Measurements from ENCODE around the gene ZCRB1. TPM values are rescaled to one million over a fixed set of nuclear protein-coding genes. Genes with fewer than 3 reads are reported as not detected.

Gene ZCRB1
- total RNA-seq, 1 experiment from 2014 or later: 71.5 TPM

DNA sequence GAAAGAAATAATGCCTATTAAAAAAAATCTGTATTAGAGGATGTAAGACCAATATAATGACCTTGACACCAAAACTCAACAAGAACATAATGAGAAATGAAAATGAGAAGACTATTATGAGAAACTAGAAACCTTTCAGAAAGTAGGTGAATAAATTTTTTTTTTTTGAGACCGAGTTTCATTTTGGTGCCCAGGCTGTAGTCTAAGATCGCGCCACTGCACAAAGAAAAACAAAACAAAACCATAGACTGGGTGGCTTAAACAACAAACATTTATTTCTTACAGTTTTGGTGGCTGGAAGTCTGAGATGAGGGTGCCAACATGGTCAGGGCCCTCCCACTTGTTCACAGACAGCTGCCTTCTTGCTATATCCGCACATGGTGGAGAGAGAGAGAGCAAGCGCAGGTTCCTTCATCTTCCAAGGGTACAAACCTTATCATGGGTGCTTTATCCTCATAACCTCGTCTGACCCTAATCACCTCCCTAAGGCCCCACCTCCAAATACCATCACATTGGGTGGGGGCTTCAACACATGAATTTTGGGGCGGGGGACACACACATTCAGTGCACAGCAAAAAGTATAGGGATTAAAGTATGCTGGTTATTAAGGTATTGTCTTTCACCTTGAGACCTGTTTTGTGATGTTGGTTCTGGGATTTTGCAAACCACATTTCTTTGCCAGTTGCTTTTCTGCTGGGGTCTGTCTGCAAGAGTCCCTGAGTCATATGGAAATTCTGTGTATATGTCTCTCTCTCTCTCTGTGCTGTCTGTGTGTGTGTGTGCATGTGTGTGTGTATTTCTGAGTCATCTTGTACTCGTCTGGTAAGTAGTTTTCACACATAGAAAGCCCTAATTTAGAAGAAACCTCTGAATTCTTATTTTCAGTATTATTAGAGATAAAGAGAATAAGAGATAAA is 26.2 kb downstream of the ZCRB1 start:
- Histone ChIP-seq H3K79me1 (ENCODE audit: insufficient read depth, low read depth, low read length, poor library complexity, severe bottlenecking) (no peaks in the 10 kb centered on the region), H3K14ac (ENCODE audit: insufficient read depth, low read length) (no peak overlapping the region), H3K56ac (ENCODE audit: insufficient read length, low read depth, low read length) (no peak overlapping the region), H3K79me2 (ENCODE audit: insufficient read depth, low read length) (no peaks in the 10 kb centered on the region), H3T11ph (ENCODE audit: low read length) (no peak overlapping the region), H2AK5ac (ENCODE audit: insufficient read length, low read length) (no peak overlapping the region), H2BK20ac (ENCODE audit: low read depth, low read length, poor library complexity, severe bottlenecking) (no peak overlapping the region), H3K27ac (ENCODE audit: insufficient read length, low read depth, low read length) (no peak overlapping the region), H3K18ac (ENCODE audit: insufficient read length, low read depth, low read length) (no peak overlapping the region), H4K91ac (ENCODE audit: insufficient read length, low read depth, low read length) (no peak overlapping the region), H3K9me3 (ENCODE audit: control insufficient read depth, low read depth, low read length) (no peaks in the 10 kb centered on the region), H2AFZ (ENCODE audit: low read length) (no peak overlapping the region), H4K5ac (ENCODE audit: insufficient read length, low read depth, low read length) (no peak overlapping the region), H3K4me2 (ENCODE audit: insufficient read depth, insufficient read length, low read length) (no peak overlapping the region), H2BK12ac (ENCODE audit: insufficient read length, low read depth, low read length) (no peak overlapping the region), H4K8ac (replicated peaks; ENCODE audit: insufficient read length, low read depth, low read length) (no peak overlapping the region), H3K23ac (ENCODE audit: insufficient read length, low read depth, low read length) (no peak overlapping the region), H2BK5ac (ENCODE audit: insufficient read length, low read length) (no peak overlapping the region), H3K27me3 (ENCODE audit: insufficient read depth, low read length) (no peaks in the 10 kb centered on the region), H2BK120ac (ENCODE audit: low read depth, low read length, poor library complexity, severe bottlenecking) (no peak overlapping the region), H2BK15ac (ENCODE audit: low read depth, low read length) (no peak overlapping the region), H4K20me1 (ENCODE audit: control insufficient read depth, insufficient read depth, insufficient read length) (no peaks in the 10 kb centered on the region), H3K23me2 (ENCODE audit: insufficient read length, low read depth, low read length, poor library complexity, severe bottlenecking) (no peaks in the 10 kb centered on the region), H3K4ac (ENCODE audit: low read depth, low read length) (no peak overlapping the region), H3K4me1 (ENCODE audit: insufficient read depth, low read length) (no peaks in the 10 kb centered on the region), H3K9ac (ENCODE audit: extremely low read depth, insufficient read length, low read length) (no peak overlapping the region)
- DNase-seq: no peak
- Mint-ChIP-seq H3K4me3 (no peak overlapping the region), H3K4me1 (no peaks in the 10 kb centered on the region), H3K9me3 (peaks cover 3 to 10% of the 10 kb centered on the region in 2 experiments; a peak in 2 of 5 replicates), H3K27me3 (ENCODE audit: low read depth) (no peaks in the 10 kb centered on the region; the same call in 1 of the 2 replicates), H3K27ac (peak overlapping the region in 1 of 3 experiments; percentile 46; a peak in 1 of 7 replicates), H3K36me3 (ENCODE audit: insufficient read depth in 1 of 3, low read depth in 3 of 3) (peaks cover 0 to 4% (median 0%) of the 10 kb centered on the region in 3 experiments; a peak in 2 of 7 replicates)
- TF ChIP-seq, protein P1, sequence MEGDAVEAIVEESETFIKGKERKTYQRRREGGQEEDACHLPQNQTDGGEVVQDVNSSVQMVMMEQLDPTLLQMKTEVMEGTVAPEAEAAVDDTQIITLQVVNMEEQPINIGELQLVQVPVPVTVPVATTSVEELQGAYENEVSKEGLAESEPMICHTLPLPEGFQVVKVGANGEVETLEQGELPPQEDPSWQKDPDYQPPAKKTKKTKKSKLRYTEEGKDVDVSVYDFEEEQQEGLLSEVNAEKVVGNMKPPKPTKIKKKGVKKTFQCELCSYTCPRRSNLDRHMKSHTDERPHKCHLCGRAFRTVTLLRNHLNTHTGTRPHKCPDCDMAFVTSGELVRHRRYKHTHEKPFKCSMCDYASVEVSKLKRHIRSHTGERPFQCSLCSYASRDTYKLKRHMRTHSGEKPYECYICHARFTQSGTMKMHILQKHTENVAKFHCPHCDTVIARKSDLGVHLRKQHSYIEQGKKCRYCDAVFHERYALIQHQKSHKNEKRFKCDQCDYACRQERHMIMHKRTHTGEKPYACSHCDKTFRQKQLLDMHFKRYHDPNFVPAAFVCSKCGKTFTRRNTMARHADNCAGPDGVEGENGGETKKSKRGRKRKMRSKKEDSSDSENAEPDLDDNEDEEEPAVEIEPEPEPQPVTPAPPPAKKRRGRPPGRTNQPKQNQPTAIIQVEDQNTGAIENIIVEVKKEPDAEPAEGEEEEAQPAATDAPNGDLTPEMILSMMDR (conservative IDR thresholded peaks at IDR 0.05): no peak
- no CpG with 5 or more reads among the region's 8 CpGs for WGBS (ENCODE audit: extremely low coverage, insufficient read length, low lambda C conversion rate)
